Measurements from ENCODE around the gene OSBPL8.

OSBPL8 gene

DNA sequence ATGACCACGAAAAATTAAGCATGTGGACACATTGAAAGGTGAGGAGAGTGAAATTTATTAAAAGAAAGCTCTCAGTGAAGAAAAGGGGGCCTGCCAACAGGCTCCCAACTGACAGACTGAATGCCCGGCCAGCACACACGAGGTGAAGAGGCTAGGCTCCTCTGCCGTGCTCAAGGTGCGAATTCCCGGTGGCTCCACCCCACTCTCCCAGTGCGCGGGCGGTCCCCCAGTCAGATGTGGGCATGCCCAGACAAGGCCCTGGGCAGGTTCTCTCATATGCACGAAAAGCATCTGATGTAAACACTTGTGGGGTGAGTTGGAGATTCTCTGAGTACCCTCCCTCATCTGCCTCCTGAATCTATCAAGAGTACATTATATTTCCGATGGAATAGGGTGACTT, 48.5 kb upstream of the OSBPL8 start (continued):
- TF ChIP-seq, protein P1, sequence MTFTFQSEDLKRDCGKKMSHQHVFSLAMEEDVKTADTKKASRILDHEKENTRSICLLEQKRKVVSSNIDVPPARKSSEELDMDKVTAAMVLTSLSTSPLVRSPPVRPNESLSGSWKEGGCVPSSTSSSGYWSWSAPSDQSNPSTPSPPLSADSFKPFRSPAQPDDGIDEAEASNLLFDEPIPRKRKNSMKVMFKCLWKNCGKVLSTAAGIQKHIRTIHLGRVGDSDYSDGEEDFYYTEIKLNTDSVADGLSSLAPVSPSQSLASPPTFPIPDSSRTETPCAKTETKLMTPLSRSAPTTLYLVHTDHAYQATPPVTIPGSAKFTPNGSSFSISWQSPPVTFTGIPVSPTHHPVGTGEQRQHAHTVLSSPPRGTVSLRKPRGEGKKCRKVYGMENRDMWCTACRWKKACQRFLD (tag by site-specific recombination; IDR thresholded peaks at IDR 0.05) = no peak

DNA sequence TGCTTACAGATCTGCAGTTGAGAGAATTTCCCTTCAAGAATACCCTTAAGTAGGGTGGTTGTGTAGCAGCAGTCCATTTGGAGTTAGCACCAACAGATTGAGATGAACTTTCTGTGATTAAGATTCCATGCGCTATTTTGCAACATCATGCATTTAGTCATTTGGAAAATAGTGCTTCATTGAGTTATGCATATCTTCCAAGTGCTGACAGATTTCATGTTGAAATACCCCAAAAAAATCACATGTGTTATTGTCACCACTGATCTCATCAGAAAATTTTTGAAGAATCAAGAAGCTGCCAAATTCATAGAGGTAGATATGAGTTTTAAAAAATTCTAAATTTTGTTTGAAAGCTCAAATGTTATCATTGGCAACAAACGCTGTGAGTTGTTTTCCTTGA, 35.5 kb upstream of the OSBPL8 start:
- no peak for TF ChIP-seq ZNF175 (tag by site-specific recombination; IDR thresholded peaks at IDR 0.05)
- TF ChIP-seq ZNF140 (tag by site-specific recombination; IDR thresholded peaks at IDR 0.05) = no peak
- no peak for TF ChIP-seq ZNF791 (tag by site-specific recombination; IDR thresholded peaks at IDR 0.05)
- TF ChIP-seq, protein P2, sequence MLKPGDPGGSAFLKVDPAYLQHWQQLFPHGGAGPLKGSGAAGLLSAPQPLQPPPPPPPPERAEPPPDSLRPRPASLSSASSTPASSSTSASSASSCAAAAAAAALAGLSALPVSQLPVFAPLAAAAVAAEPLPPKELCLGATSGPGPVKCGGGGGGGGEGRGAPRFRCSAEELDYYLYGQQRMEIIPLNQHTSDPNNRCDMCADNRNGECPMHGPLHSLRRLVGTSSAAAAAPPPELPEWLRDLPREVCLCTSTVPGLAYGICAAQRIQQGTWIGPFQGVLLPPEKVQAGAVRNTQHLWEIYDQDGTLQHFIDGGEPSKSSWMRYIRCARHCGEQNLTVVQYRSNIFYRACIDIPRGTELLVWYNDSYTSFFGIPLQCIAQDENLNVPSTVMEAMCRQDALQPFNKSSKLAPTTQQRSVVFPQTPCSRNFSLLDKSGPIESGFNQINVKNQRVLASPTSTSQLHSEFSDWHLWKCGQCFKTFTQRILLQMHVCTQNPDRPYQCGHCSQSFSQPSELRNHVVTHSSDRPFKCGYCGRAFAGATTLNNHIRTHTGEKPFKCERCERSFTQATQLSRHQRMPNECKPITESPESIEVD (tag by site-specific recombination; IDR thresholded peaks at IDR 0.05) = no peak
- TF ChIP-seq EGR2 (tag by site-specific recombination; IDR thresholded peaks at IDR 0.05; ENCODE audit: low read depth) = no peak
- TF ChIP-seq, protein P3, sequence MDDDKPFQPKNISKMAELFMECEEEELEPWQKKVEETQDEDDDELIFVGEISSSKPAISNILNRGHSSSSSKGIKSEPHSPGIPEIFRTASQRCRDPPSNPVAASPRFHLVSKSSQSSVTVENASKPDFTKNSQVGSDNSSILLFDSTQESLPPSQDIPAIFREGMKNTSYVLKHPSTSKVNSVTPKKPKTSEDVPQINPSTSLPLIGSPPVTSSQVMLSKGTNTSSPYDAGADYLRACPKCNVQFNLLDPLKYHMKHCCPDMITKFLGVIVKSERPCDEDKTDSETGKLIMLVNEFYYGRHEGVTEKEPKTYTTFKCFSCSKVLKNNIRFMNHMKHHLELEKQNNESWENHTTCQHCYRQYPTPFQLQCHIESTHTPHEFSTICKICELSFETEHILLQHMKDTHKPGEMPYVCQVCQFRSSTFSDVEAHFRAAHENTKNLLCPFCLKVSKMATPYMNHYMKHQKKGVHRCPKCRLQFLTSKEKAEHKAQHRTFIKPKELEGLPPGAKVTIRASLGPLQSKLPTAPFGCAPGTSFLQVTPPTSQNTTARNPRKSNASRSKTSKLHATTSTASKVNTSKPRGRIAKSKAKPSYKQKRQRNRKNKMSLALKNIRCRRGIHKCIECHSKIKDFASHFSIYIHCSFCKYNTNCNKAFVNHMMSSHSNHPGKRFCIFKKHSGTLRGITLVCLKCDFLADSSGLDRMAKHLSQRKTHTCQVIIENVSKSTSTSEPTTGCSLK (tag by site-specific recombination; IDR thresholded peaks at IDR 0.05) = no peak
- no peak for TF ChIP-seq ZBTB17 (tag by site-specific recombination; IDR thresholded peaks at IDR 0.05)
- no peak for TF ChIP-seq ZNF391 (tag by site-specific recombination; IDR thresholded peaks at IDR 0.05; ENCODE audit: borderline replicate concordance, low read depth)
- TF ChIP-seq ZNF416 (tag by site-specific recombination; IDR thresholded peaks at IDR 0.05) = no peak
- TF ChIP-seq, protein P4, sequence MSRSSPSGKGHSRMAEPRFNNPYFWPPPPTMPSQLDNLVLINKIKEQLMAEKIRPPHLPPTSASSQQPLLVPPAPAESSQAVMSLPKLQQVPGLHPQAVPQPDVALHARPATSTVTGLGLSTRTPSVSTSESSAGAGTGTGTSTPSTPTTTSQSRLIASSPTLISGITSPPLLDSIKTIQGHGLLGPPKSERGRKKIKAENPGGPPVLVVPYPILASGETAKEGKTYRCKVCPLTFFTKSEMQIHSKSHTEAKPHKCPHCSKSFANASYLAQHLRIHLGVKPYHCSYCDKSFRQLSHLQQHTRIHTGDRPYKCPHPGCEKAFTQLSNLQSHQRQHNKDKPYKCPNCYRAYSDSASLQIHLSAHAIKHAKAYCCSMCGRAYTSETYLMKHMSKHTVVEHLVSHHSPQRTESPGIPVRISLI (tag by site-specific recombination; IDR thresholded peaks at IDR 0.05) = no peak
- no peak for TF ChIP-seq GLIS1 (tag by site-specific recombination; IDR thresholded peaks at IDR 0.05)
- no peak for TF ChIP-seq ZNF549 (tag by site-specific recombination; IDR thresholded peaks at IDR 0.05)
- TF ChIP-seq ZNF16 (tag by site-specific recombination; IDR thresholded peaks at IDR 0.05; ENCODE audit: low read depth) = no peak
- TF ChIP-seq ZNF837 (tag by site-specific recombination; IDR thresholded peaks at IDR 0.05) = no peak
- TF ChIP-seq ZNF530 (tag by site-specific recombination; IDR thresholded peaks at IDR 0.05; ENCODE audit: low read depth) = no peak
- no peaks in the 10 kb centered on the region for H3K4me1 ChIP-seq (ENCODE audit: control insufficient read depth, insufficient read depth, low read length)
- no peak overlapping the region for H3K4me3 ChIP-seq (ENCODE audit: low read depth, low read length)
- CTCF ChIA-PET = interaction anchor here (0.7 to 1.0 kb wide), 2 partner anchors 8 to 411 kb away, joined by 3 to 5 read pairs; no protein-coding TSS in a partner anchor
- no peaks in the 10 kb centered on the region for H3K9me3 ChIP-seq (ENCODE audit: control insufficient read depth, insufficient read depth, low read depth, low read length)
- POLR2A ChIA-PET = no interaction called here
- no peak overlapping the region for H3K27ac ChIP-seq (ENCODE audit: extremely low read depth, low read depth, low read length)
- H3K36me3 ChIP-seq (ENCODE audit: control insufficient read depth in 2 of 2, insufficient read depth in 1 of 2, low read length in 2 of 2) = no peaks in the 10 kb centered on the region

DNA sequence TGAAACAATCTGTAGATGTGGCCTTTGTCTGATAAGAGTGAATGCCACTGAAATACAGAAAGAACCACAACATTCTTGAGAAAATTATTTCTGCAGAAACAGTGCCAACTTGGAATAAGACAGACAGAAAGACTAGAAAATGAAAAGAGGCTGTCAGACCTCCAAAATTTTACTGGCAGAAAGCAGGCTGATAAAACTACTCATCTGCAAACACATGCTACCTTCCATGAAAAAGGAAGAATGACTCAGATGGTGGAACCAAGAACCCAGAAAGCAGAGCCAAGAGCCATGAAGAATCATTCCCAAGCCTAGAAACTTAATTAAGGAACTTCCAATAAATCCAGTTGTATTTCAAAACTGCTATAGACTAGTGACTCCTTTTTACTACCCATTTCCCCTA, 31.9 kb upstream of the OSBPL8 start:
- no peaks in the 10 kb centered on the region for H3K9me3 ChIP-seq (ENCODE audit: control insufficient read depth, insufficient read depth, low read depth, low read length)
- TF ChIP-seq ZNF837 (tag by site-specific recombination; IDR thresholded peaks at IDR 0.05) (no peak), ZNF324 (tag by site-specific recombination; IDR thresholded peaks at IDR 0.05) (no peak)
- ChIA-PET POLR2A (no interaction called here), CTCF (interaction anchor here (0.5 to 0.6 kb wide), 2 partner anchors 38 to 93 kb away, joined by 3 to 4 read pairs; no protein-coding TSS in a partner anchor)
- H3K36me3 ChIP-seq (ENCODE audit: control insufficient read depth in 2 of 2, insufficient read depth in 1 of 2, low read length in 2 of 2) = no peaks in the 10 kb centered on the region
- no peak overlapping the region for H3K4me3 ChIP-seq (ENCODE audit: low read depth, low read length)
- H3K4me1 ChIP-seq (ENCODE audit: control insufficient read depth, insufficient read depth, low read length) = no peaks in the 10 kb centered on the region
- no peak overlapping the region for H3K27ac ChIP-seq (ENCODE audit: extremely low read depth, low read depth, low read length)

Data from HEK293 (cell line).